Measurements from ENCODE around the gene FUT6.
"Not testable (repeated sequence)": the region's sequence is repeated elsewhere in the genome, so short reads cannot be mapped to it uniquely, and the experiment has no call there.

FUT6 gene

DNA sequence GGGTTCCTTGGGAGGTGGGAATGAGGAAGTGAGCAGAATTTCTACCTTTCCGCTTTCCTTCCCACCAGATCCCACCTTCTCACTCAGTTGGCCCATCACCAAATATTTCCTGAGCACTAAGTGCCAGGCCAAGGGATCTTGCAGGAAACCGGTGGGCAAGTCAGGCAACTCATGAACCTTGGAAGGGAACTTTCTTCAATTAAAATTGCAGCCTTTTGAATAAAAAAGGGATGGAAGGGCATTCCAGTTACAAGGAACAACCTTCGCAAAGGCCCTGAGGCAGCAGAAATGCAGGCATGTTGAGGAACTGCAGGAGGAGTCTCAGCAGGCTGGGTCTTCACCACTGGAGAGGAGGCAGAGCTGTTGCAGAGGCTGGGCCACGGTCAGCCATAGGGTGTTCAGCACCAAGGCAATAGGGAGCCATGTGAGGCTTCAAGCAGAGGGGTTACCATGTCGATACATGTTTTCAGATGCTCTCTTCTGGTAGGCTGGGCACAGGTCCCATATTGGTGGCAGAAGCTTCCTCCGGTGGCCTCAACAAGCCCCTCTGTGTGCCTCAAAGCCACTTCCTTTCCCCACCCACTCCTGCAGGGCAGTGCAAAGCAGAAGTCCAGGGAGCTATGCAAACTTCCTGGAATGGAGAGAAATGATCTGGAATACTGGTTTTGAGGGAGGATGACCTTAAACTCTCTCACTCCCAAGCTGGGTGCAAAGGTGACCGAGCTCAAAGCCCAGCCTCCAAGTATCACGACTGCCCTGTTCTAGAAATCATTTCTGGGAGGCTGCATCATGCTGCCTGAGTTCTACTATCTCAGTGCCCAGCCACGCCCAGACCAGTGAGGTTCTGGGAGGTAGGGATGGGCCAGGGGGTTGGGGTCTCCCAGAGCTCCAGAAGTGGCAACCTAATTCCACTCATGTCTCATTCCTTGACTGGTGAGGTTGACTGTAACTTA is at the start of gene FUT6:
Gene FUT6 (minus strand): TSS at position 638 of the 953 bp plus-strand sequence. CDS start 7,135 bp downstream, outside the sequence.
- Histone ChIP-seq H3K4me2 (ENCODE audit: low read length) (no peak within 1 kb of the TSS), H3K4me1 (ENCODE audit: low read length) (no peaks in the 10 kb centered on the region), H2AFZ (ENCODE audit: low read depth, low read length) (no peak within 1 kb of the TSS), H3K27me3 (ENCODE audit: low read depth, low read length) (peaks cover 17% of the 10 kb centered on the region; the same call in 1 of the 2 replicates), H4K20me1 (ENCODE audit: insufficient read depth, low read length) (no peaks in the 10 kb centered on the region), H3K9ac (ENCODE audit: low read length) (no peak within 1 kb of the TSS), H3K9me3 (ENCODE audit: insufficient read depth, low read length) (no peaks in the 10 kb centered on the region), H3K27ac (ENCODE audit: low read length) (no peak within 1 kb of the TSS), H3K36me3 (replicated peaks; ENCODE audit: low read depth, low read length) (no peaks in the 10 kb centered on the region), H3K79me2 (ENCODE audit: low read length) (no peaks in the 10 kb centered on the region), H3K4me3 (ENCODE audit: low read length) (no peak within 1 kb of the TSS)
- no peak for TF ChIP-seq CTCF (IDR thresholded peaks at IDR 0.05; ENCODE audit: low read depth, low read length)
- TF ChIP-seq EZH2phosphoT487 (IDR thresholded peaks at IDR 0.05; ENCODE audit: low read depth), result no peak

DNA sequence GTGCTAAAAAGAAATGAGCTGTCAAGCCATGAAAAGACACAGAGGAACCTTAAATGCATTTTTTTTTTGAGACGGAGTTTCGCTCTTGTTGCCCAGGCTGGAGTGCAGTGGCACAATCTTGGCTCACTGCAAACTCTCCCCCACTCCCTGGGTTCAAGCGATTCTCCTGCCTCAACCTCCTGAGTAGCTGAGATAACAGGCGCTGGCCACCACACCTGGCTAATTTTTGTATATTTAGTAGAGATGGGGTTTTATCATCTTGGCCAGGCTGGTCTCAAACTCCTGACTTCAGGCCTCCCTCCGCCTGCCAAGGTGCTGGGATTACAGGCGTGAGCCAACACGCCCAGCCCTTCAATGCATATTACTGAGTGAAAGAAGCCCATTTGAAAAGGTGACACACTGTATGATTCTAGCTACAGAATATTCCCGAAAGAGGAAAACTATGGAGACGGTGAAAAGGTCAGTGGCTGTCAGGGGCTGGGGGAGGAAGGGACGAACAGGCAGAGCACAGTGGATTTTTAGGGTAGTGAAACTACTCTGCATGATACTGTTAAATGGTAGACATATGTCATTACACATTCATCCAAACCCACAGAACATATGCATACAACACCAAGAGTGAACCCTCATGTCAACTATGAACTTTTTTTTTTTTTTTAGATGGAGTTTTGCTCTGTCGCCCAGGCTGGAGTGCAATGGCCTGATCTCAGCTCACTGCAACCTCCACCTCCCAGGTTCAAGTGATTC is 44.7 kb upstream of the FUT6 start:
- H3K4me1 ChIP-seq (ENCODE audit: low read length); H3K4me3 ChIP-seq (ENCODE audit: low read length); H3K79me2 ChIP-seq (ENCODE audit: low read length); H3K36me3 ChIP-seq (replicated peaks; ENCODE audit: low read depth, low read length); H3K4me2 ChIP-seq (ENCODE audit: low read length); H3K9ac ChIP-seq (ENCODE audit: low read length); H4K20me1 ChIP-seq (ENCODE audit: insufficient read depth, low read length); H3K27ac ChIP-seq (ENCODE audit: low read length); H2AFZ ChIP-seq (ENCODE audit: low read depth, low read length); H3K9me3 ChIP-seq (ENCODE audit: insufficient read depth, low read length): not testable (repeated sequence)
- peaks cover 16% of the 10 kb centered on the region for H3K27me3 ChIP-seq (ENCODE audit: low read depth, low read length)

DNA sequence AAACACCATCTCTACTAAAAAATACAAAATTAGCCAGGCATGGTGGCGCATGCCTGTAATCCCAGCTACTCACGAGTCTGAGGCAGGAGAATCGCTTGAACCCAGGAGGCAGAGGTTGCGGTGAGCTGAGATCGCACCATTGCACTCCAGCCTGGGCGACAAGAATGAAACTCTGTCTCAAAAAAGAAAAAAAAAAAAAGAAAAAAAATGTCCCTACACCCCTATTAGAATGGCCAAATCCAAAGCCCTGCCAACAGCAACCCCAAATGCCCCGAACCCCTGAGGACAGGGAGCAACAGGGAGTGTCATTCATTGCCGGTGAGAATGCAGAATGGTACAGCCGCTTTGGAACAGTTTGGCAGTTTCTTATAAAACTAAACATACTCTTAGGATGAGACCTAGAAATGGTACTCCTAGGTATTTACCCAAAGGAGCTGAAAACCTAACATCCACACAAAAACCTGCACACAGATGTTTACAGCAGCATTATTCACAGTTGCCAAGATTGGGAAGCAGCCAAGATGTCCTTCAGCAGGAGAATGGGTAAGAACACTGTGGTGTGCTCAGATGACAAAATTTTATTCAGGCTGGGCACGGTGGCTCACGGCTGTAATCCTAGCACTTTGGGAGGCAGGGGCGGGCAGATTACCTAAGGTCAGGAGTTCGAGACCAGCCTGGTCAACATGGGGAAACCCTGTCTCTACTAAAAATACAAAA is 43.8 kb upstream of the FUT6 start:
- not testable (repeated sequence) for H3K4me2 ChIP-seq (ENCODE audit: low read length); H4K20me1 ChIP-seq (ENCODE audit: insufficient read depth, low read length); H3K79me2 ChIP-seq (ENCODE audit: low read length); H3K36me3 ChIP-seq (replicated peaks; ENCODE audit: low read depth, low read length); H2AFZ ChIP-seq (ENCODE audit: low read depth, low read length); H3K9me3 ChIP-seq (ENCODE audit: insufficient read depth, low read length); H3K4me1 ChIP-seq (ENCODE audit: low read length); H3K9ac ChIP-seq (ENCODE audit: low read length); H3K4me3 ChIP-seq (ENCODE audit: low read length); H3K27ac ChIP-seq (ENCODE audit: low read length)
- peaks cover 16% of the 10 kb centered on the region for H3K27me3 ChIP-seq (ENCODE audit: low read depth, low read length)

DNA sequence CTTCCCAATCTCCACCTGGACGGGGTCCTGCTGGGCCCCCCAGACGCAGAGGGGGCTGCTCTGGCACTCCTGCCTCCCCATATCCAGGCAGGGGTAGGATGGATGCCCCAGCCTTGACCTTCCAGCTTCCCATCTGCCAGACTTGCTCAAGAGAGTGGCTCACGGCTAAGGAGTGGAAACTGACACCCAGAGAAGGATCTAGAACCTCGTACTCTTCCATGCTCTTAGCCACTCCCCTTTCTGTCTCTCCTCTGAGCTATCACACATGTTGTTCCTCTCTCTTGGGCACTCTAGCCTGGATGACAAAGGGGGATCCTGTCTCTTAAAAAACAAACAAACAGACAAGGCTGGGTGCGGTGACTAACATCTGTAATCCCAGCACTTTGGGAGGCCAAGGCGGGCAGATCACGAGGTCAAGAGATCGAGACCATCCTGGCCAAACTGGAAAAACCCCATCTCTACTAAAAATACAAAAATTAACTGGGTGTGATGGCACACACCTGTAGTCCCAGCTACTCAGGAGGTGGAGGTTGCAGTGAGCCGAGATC is 43.0 kb upstream of the FUT6 start:
- Histone ChIP-seq H3K36me3 (replicated peaks; ENCODE audit: low read depth, low read length) (no peaks in the 10 kb centered on the region), H3K9me3 (ENCODE audit: insufficient read depth, low read length) (no peaks in the 10 kb centered on the region), H3K79me2 (ENCODE audit: low read length) (no peaks in the 10 kb centered on the region), H3K4me1 (ENCODE audit: low read length) (peaks cover 5% of the 10 kb centered on the region; the same call in 1 of the 2 replicates), H3K4me2 (ENCODE audit: low read length) (no peak overlapping the region), H3K27ac (ENCODE audit: low read length) (no peak overlapping the region), H3K9ac (ENCODE audit: low read length) (no peak overlapping the region), H3K27me3 (ENCODE audit: low read depth, low read length) (peaks cover 16% of the 10 kb centered on the region), H2AFZ (ENCODE audit: low read depth, low read length) (no peak overlapping the region), H3K4me3 (ENCODE audit: low read length) (no peak overlapping the region), H4K20me1 (ENCODE audit: insufficient read depth, low read length) (no peaks in the 10 kb centered on the region)
- TF ChIP-seq EZH2phosphoT487 (IDR thresholded peaks at IDR 0.05; ENCODE audit: low read depth) (no peak), CTCF (IDR thresholded peaks at IDR 0.05; ENCODE audit: low read depth, low read length) (no peak)
